A549 (cell line): ENCODE results near the gene KLF16. TPM values are rescaled to one million over a fixed set of nuclear protein-coding genes. Genes with fewer than 3 reads are reported as not detected.

Experiments
- ATAC-seq, 2 experiments: fragments of 200-7000 bp in 1 of 2; fragments of >200 bp in 1 of 2; cut with Nextera tagmentation in 1 of 2; cut with Tn5 transposase in 1 of 2; 3 replicates each; pipeline versions ENCODE4 v1.8.0 to v1.9.1; 2018 to 2020; ENCODE audit warnings: mild to moderate bottlenecking in 1 of 2, moderate library complexity in 1 of 2
- CTCF ChIA-PET: fragments of 300-600 bp; sonication (Branson Sonifier 250); formaldehyde crosslinking; extraction: SDS; loops from one replicate; lab custom pipeline; 2021; ENCODE audit warnings: antibody characterized with exemption, inconsistent platforms; lab: Yijun Ruan, JAX
- POLR2A ChIA-PET: fragments of 350-600 bp; formaldehyde crosslinking; extraction: SDS; loops from one replicate; lab custom pipeline; 2021; ENCODE audit warnings: antibody characterized with exemption, inconsistent platforms; lab: Yijun Ruan, JAX
- DNase-seq, 2 experiments: peaks; one replicate each; pipeline versions ENCODE4 v3.0.0 to v3.0.0-alpha.2; 2011 to 2016; ENCODE audit warnings: low read depth in 1 of 2, low spot score in 1 of 2
- FAIRE-seq: peaks from 2 replicates; lab custom pipeline; 2011; peaks lifted over from hg19 to GRCh38; lab: Jason Lieb, UNC
- H3K27ac ChIP-seq, 2 experiments: fragments of >200 bp; sonication (Bioruptor Twin); formaldehyde crosslinking; 3 replicates each; pipeline ENCODE4 v1.5.1; 2016 to 2017
- H3K4me1 ChIP-seq: fragments of >200 bp; sonication (Bioruptor Twin); formaldehyde crosslinking; 3 replicates; pipeline ENCODE4 v1.6.1; 2016
- H3K4me2 ChIP-seq: fragments of >200 bp; sonication (Bioruptor Twin); formaldehyde crosslinking; 3 replicates; pipeline ENCODE4 v1.6.1; 2016
- H3K4me3 ChIP-seq: fragments of >200 bp; sonication (Bioruptor Twin); formaldehyde crosslinking; 3 replicates; pipeline ENCODE4 v1.5.1; 2016
- H3K9me3 ChIP-seq: fragments of >200 bp; sonication (Bioruptor Twin); formaldehyde crosslinking; 3 replicates; pipeline ENCODE4 v1.6.1; 2016
- BHLHE40 ChIP-seq: IDR thresholded peaks from 2 replicates; pipeline ENCODE4 v1.6.1; 2012; ENCODE audit warnings: low read depth, low read length, inconsistent platforms
- CBX2 ChIP-seq: fragments of 200-600 bp; sonication (generic); IDR thresholded peaks from 2 replicates; pipeline ENCODE4 v1.6.1; 2016; ENCODE audit warnings: low read depth, mild to moderate bottlenecking, borderline replicate concordance
- CBX8 ChIP-seq: fragments of 200-600 bp; sonication (generic); IDR thresholded peaks from 2 replicates; pipeline ENCODE4 v1.6.1; 2016
- CEBPB ChIP-seq, 2 experiments: fragments of >200 bp in 1 of 2; sonication (Bioruptor Twin) in 1 of 2; formaldehyde crosslinking in 1 of 2; IDR thresholded peaks; 2 replicates each; pipeline ENCODE4 v1.6.1; 2012 to 2016
- CHD2 ChIP-seq: fragments of 150-350 bp; IDR thresholded peaks from 2 replicates; pipeline ENCODE4 v1.6.1; 2014; ENCODE audit warnings: low read length; ENCODE audit not compliant: partially characterized antibody
- CTCF ChIP-seq: fragments of >200 bp; sonication (Bioruptor Twin); formaldehyde crosslinking; IDR thresholded peaks from 3 replicates; pipeline ENCODE4 v1.5.1; 2016
- EHMT2 ChIP-seq: fragments of 200-600 bp; sonication (generic); IDR thresholded peaks from 2 replicates; pipeline ENCODE4 v1.6.1; 2016; ENCODE audit warnings: antibody characterized with exemption, low read depth, mild to moderate bottlenecking, moderate library complexity
- ESRRA ChIP-seq: fragments of 150-350 bp; IDR thresholded peaks from 2 replicates; pipeline ENCODE4 v1.6.1; 2014; ENCODE audit warnings: mild to moderate bottlenecking, low read length, borderline replicate concordance
- HEYL ChIP-seq: fragments of 250-450 bp; sonication (Bioruptor Pico); IDR thresholded peaks from 2 replicates; pipeline ENCODE4 v1.8.0; 2021; ENCODE audit warnings: mild to moderate bottlenecking, moderate library complexity
- HOXB13 ChIP-seq: fragments of 250-450 bp; sonication (Bioruptor Pico); IDR thresholded peaks from 2 replicates; pipeline ENCODE4 v1.5.0; 2020; ENCODE audit warnings: low read depth, mild to moderate bottlenecking, moderate library complexity
- JUN ChIP-seq, 2 experiments: fragments of >200 bp; sonication (Bioruptor Twin); formaldehyde crosslinking; IDR thresholded peaks; 2 replicates in 1 of 2; 3 replicates in 1 of 2; pipeline ENCODE4 v1.6.1; 2016 to 2017
- MAFK ChIP-seq: fragments of 450-650 bp; IDR thresholded peaks from 2 replicates; pipeline ENCODE4 v1.6.1; 2014; ENCODE audit not compliant: partially characterized antibody
- MAZ ChIP-seq: fragments of 150-350 bp; IDR thresholded peaks from 2 replicates; pipeline ENCODE4 v1.6.1; 2014; ENCODE audit warnings: antibody characterized with exemption, low read depth, low read length, borderline replicate concordance
- MYC ChIP-seq: IDR thresholded peaks from 2 replicates; pipeline ENCODE4 v1.6.1; 2012; ENCODE audit warnings: mild to moderate bottlenecking, inconsistent platforms, low read length, improper control_type of control experiment, borderline replicate concordance
- NFE2L2 ChIP-seq: fragments of 150-350 bp; conservative IDR thresholded peaks from 2 replicates; pipeline ENCODE4 v1.6.1; 2014; ENCODE audit warnings: low read length
- NR3C1 ChIP-seq: fragments of >200 bp; sonication (Bioruptor Twin); formaldehyde crosslinking; IDR thresholded peaks from 3 replicates; pipeline ENCODE4 v1.6.1; 2017
- RCOR1 ChIP-seq: fragments of 150-350 bp; IDR thresholded peaks from 2 replicates; pipeline ENCODE4 v1.6.1; 2014; ENCODE audit warnings: antibody characterized with exemption, low read length, low read depth
- RFX5 ChIP-seq: fragments of 450-650 bp; IDR thresholded peaks from 2 replicates; pipeline ENCODE4 v1.7.1; 2014; ENCODE audit warnings: antibody characterized with exemption, mild to moderate bottlenecking, moderate library complexity
- TFCP2L1 ChIP-seq: fragments of 250-450 bp; sonication (Bioruptor Pico); IDR thresholded peaks from 2 replicates; pipeline ENCODE4 v1.5.0; 2021; ENCODE audit warnings: mild to moderate bottlenecking
- ZC3H11A ChIP-seq: fragments of 450-650 bp; IDR thresholded peaks from 2 replicates; pipeline ENCODE4 v1.6.1; 2014; ENCODE audit warnings: antibody characterized with exemption, mild to moderate bottlenecking
- ZFP36 ChIP-seq: fragments of 450-650 bp; IDR thresholded peaks from 2 replicates; pipeline ENCODE4 v1.6.1; 2014; ENCODE audit warnings: borderline replicate concordance; ENCODE audit not compliant: partially characterized antibody
- ZNF302 ChIP-seq: fragments of 250-450 bp; sonication (Bioruptor Pico); IDR thresholded peaks from 2 replicates; pipeline ENCODE4 v1.9.0; 2021; ENCODE audit warnings: inconsistent platforms, mild to moderate bottlenecking, moderate library complexity
- WGBS: methylation state at CpG from one replicate; pipeline ENCODE4 v1.1.6; 2017; ENCODE audit errors: missing lambda C conversion rate; 5-methylcytosine and 5-hydroxymethylcytosine counted together
- polyA plus RNA-seq, 4 experiments: library from polyadenylated mRNA; depleted of rRNA in 3 of 4; stranded (reverse); fragments of >200 nt; fragmentation: RNase III in 1 of 4; extraction: RNeasy Plus Mini Kit Qiagen cat#74134 plus additional on column Dnase treatment in 1 of 4; gene quantifications; 2 replicates in 3 of 4; 3 replicates in 1 of 4; pipeline ENCODE4 v1.2.3, GENCODE V29; 2011 to 2017

Gene KLF16
- polyA plus RNA-seq, 2 of the 4 experiments (the other 2 are of a cell fraction): 5.8 to 25.7 TPM

- TF ChIP-seq HOXB13 (no peak), EHMT2 (no peak), ESRRA (no peak), TFCP2L1 (no peak), CEBPB (IDR thresholded peaks at IDR 0.05) (no peak)
These were observed 48.6 kb upstream of the KLF16 start (continued) for GRCh38 chr19:1911995-1912394.

GRCh38 chr19:1911098-1911497, 47.7 kb upstream of the KLF16 start:
- no peak overlapping the region for H3K4me3 ChIP-seq
- H3K27ac ChIP-seq: no peak overlapping the region
- no peaks in the 10 kb centered on the region for H3K9me3 ChIP-seq
- WGBS: 94% methylated on average over 13 of the region's 13 CpGs
- H3K4me1 ChIP-seq: peaks cover 9% of the 10 kb centered on the region; the same call in 1 of the 3 replicates
- CTCF ChIA-PET: interaction anchor here (0.7 to 3.2 kb wide), 2 partner anchors 13 to 18 kb away, joined by 5 to 14 read pairs; no protein-coding TSS in a partner anchor
- no peak for FAIRE-seq
- no peak for TF ChIP-seq MYC
- TF ChIP-seq, all 56 proteins: peak for 0
- ATAC-seq: no peak
- POLR2A ChIA-PET: interaction anchor here (0.7 kb wide), 1 partner anchor 85 kb away, joined by 3 read pairs; no protein-coding TSS in a partner anchor
- no peak overlapping the region for H3K4me2 ChIP-seq
- no peak for DNase-seq

GRCh38 chr19:1910177-1910576, 46.8 kb upstream of the KLF16 start:
- WGBS: 99% methylated on average over 10 of the region's 10 CpGs
- Histone ChIP-seq H3K4me2 (no peak overlapping the region), H3K4me1 (peaks cover 12% of the 10 kb centered on the region; the same call in 1 of the 3 replicates), H3K27ac (no peak overlapping the region), H3K4me3 (no peak overlapping the region), H3K9me3 (no peaks in the 10 kb centered on the region)
- TF ChIP-seq CBX2: no peak
- no peak for TF ChIP-seq CEBPB (IDR thresholded peaks at IDR 0.05)
- TF ChIP-seq CHD2: no peak
- TF ChIP-seq RFX5: no peak
- no peak for TF ChIP-seq EHMT2
- TF ChIP-seq ZC3H11A: no peak
- no peak for TF ChIP-seq JUN (IDR thresholded peaks at IDR 0.05)
- no peak for TF ChIP-seq HEYL (CRISPR knock-in tag)
- TF ChIP-seq ZFP36: no peak
- no peak for TF ChIP-seq RCOR1
- TF ChIP-seq MAZ: no peak
- TF ChIP-seq CTCF: no peak
- TF ChIP-seq CBX8: no peak
- TF ChIP-seq MYC: no peak
- no peak for TF ChIP-seq BHLHE40
- TF ChIP-seq NR3C1: no peak
- TF ChIP-seq ZNF302 (CRISPR knock-in tag): no peak
- no peak for TF ChIP-seq HOXB13
- no peak for TF ChIP-seq MAFK
- ChIA-PET CTCF (interaction anchor here (0.6 to 3.2 kb wide), 4 partner anchors 14 to 727 kb away, joined by 3 to 14 read pairs (median 4); no protein-coding TSS in a partner anchor), POLR2A (interaction anchor here (0.7 kb wide), 1 partner anchor 86 kb away, joined by 3 read pairs; no protein-coding TSS in a partner anchor)
- no peak for FAIRE-seq
- ATAC-seq: no peak
- DNase-seq: no peak

- no peaks in the 10 kb centered on the region for H3K9me3 ChIP-seq
- ChIA-PET POLR2A (no interaction called here), CTCF (interaction anchor here (0.9 to 3.2 kb wide), 3 partner anchors 12 to 727 kb away, joined by 3 to 14 read pairs (median 3); no protein-coding TSS in a partner anchor)
- no peak for ATAC-seq
- 90% methylated on average over 8 of the region's 10 CpGs for WGBS
- H3K4me2 ChIP-seq: no peak overlapping the region
- H3K4me1 ChIP-seq: peaks cover 13% of the 10 kb centered on the region; the same call in 1 of the 3 replicates
- no peak overlapping the region for H3K27ac ChIP-seq
- H3K4me3 ChIP-seq: no peak overlapping the region
- no peak for DNase-seq
- no peak for TF ChIP-seq NFE2L2
- TF ChIP-seq, all 56 proteins: peak for 0
- FAIRE-seq: no peak
These were observed 46.3 kb upstream of the KLF16 start for GRCh38 chr19:1909761-1910080.
